Measurements from ENCODE around the gene SH2D3A. TPM values are rescaled to one million over a fixed set of nuclear protein-coding genes. Genes with fewer than 3 reads are reported as not detected.
A peak's percentile ranks its signal among the peaks of the same experiment; 100 is the strongest.

Gene SH2D3A
- total and polyA plus RNA-seq, 2 of the 8 experiments (the other 6 are each of a cell fraction or from before 2014, with no cell fraction given), result 14.5 to 22.1 TPM

- TF ChIP-seq SP1 (IDR thresholded peaks at IDR 0.05; ENCODE audit: low read depth, low read length), result 0 out of 2 replicates have a peak, but pooled peaks have one; percentile 53
- no peak for TF ChIP-seq RNF2 (IDR thresholded peaks at IDR 0.05; ENCODE audit: borderline replicate concordance, low read depth, low read length, missing control alignments, poor library complexity, severe bottlenecking)
- peak; percentile 54; the same call in 1 of the 2 replicates for TF ChIP-seq TBP (IDR thresholded peaks at IDR 0.05; ENCODE audit: low read depth, low read length)
- TF ChIP-seq SIN3A (conservative IDR thresholded peaks at IDR 0.05 in 1 of 2, IDR thresholded peaks at IDR 0.05 in 1 of 2; ENCODE audit: low read depth in 1 of 2, low read length in 2 of 2), result 0 out of 4 replicates have a peak, but pooled peaks have one; percentile 18 to 24
- 0 out of 4 replicates have a peak, but pooled peaks of 1 of the 2 experiments have one; percentile 2 for TF ChIP-seq RAD21 (IDR thresholded peaks at IDR 0.05 in 1 of 2, conservative IDR thresholded peaks at IDR 0.05 in 1 of 2; ENCODE audit: low read depth in 2 of 2, low read length in 2 of 2)
- TF ChIP-seq CHD1 (IDR thresholded peaks at IDR 0.05; ENCODE audit: low read depth, low read length), result no peak
- TF ChIP-seq EP300 (IDR thresholded peaks at IDR 0.05; ENCODE audit: borderline replicate concordance in 1 of 2, low read depth in 2 of 2, low read length in 2 of 2), result no peak
- peak; percentile 73 for TF ChIP-seq USF2 (IDR thresholded peaks at IDR 0.05; ENCODE audit: low read length)
- TF ChIP-seq TAF7 (optimal IDR thresholded peaks at IDR 0.05; ENCODE audit: borderline replicate concordance, low read depth, low read length), result peak; percentile 63
- no peak for TF ChIP-seq SP2 (IDR thresholded peaks at IDR 0.05; ENCODE audit: low read length)
- TF ChIP-seq KDM5A (IDR thresholded peaks at IDR 0.05; ENCODE audit: low read length), result no peak
- TF ChIP-seq ASH2L (IDR thresholded peaks at IDR 0.05; ENCODE audit: low read length), result peak; percentile 5
Measured at GRCh38 chr19:6752256-6753177, 14.7 kb downstream of the SH2D3A start (continued).

All from H1 (cell line).